Neural cell (in vitro differentiated cells): Measurements from ENCODE around the gene COL25A1. TPM values are rescaled to one million over a fixed set of nuclear protein-coding genes. Genes with fewer than 3 reads are reported as not detected.

ENCODE experiments used
- H2AFZ ChIP-seq: fragments of 200-600, 300-800 bp; sonication (generic), shearing (Covaris generic); 2 replicates; pipeline ENCODE4 v1.6.0; 2014; ENCODE audit warnings: low read depth, mild to moderate bottlenecking, antibody characterized with exemption, low read length, moderate library complexity
- H3F3A ChIP-seq: fragments of 200-600 bp; shearing (Covaris generic); 2 replicates; pipeline ENCODE4 v1.6.1; 2016; ENCODE audit warnings: mild to moderate bottlenecking, moderate library complexity, mixed read lengths, antibody characterized with exemption, low read length; ENCODE audit not compliant: insufficient read depth, poor library complexity, severe bottlenecking
- H3K27ac ChIP-seq: fragments of 200-600, 300-800 bp; sonication (generic), shearing (Covaris generic); 2 replicates; pipeline ENCODE4 v1.5.1; 2014; ENCODE audit warnings: mild to moderate bottlenecking, low read length, moderate library complexity
- H3K27me3 ChIP-seq: fragments of 300-800, 200-600 bp; sonication (generic), shearing (Covaris generic); 2 replicates; pipeline ENCODE4 v1.6.0; 2014; ENCODE audit warnings: mild to moderate bottlenecking, low read depth, low read length, moderate library complexity; ENCODE audit not compliant: insufficient read depth
- H3K36me3 ChIP-seq: fragments of 300-800, 200-600 bp; sonication (generic), shearing (Covaris generic); 2 replicates; pipeline ENCODE4 v1.5.1; 2014; ENCODE audit warnings: mild to moderate bottlenecking, antibody characterized with exemption, low read length, moderate library complexity; ENCODE audit not compliant: insufficient read depth
- H3K4me2 ChIP-seq: fragments of 300-800, 200-600 bp; sonication (generic), shearing (Covaris generic); 2 replicates; pipeline ENCODE4 v1.6.0; 2014; ENCODE audit warnings: mild to moderate bottlenecking, low read length
- H3K4me3 ChIP-seq: fragments of 300-800, 200-600 bp; sonication (generic), shearing (Covaris generic); 2 replicates; pipeline ENCODE4 v1.5.1; 2014; ENCODE audit warnings: mild to moderate bottlenecking, low read length, moderate library complexity
- H3K79me2 ChIP-seq: fragments of 200-600 bp; shearing (Covaris generic); replicated peaks from 2 replicates; pipeline ENCODE4 v1.6.0; 2014; ENCODE audit warnings: mild to moderate bottlenecking, low read length, moderate library complexity; ENCODE audit not compliant: insufficient read depth
- H3K9ac ChIP-seq: fragments of 300-800, 200-600 bp; sonication (generic), shearing (Covaris generic); 2 replicates; pipeline ENCODE4 v1.6.1; 2016; ENCODE audit warnings: mild to moderate bottlenecking, low read length, mixed read lengths
- H3K9me2 ChIP-seq: fragments of 200-600 bp; shearing (Covaris generic); 2 replicates; pipeline ENCODE4 v1.6.1; 2016; ENCODE audit warnings: mild to moderate bottlenecking, low read length, mixed read lengths; ENCODE audit not compliant: insufficient read depth
- H3K9me3 ChIP-seq: fragments of 200-600, 300-800 bp; sonication (generic), shearing (Covaris generic); 2 replicates; pipeline ENCODE4 v1.6.1; 2016; ENCODE audit warnings: mild to moderate bottlenecking, mixed run types, low read length, moderate library complexity, mixed read lengths
- H4K20me1 ChIP-seq: fragments of 200-600 bp; shearing (Covaris generic); 2 replicates; pipeline ENCODE4 v1.6.1; 2016; ENCODE audit warnings: mild to moderate bottlenecking, mixed run types; ENCODE audit not compliant: insufficient read depth
- EP300 ChIP-seq: fragments of 450-650 bp; conservative IDR thresholded peaks from 2 replicates; pipeline ENCODE4 v1.6.1; 2014; ENCODE audit warnings: antibody characterized with exemption, mild to moderate bottlenecking, moderate library complexity; ENCODE audit not compliant: poor library complexity, severe bottlenecking
- EZH2 ChIP-seq: fragments of 200-600, 300-800 bp; shearing (Covaris generic), sonication (generic); IDR thresholded peaks from 2 replicates; pipeline ENCODE4 v1.6.1; 2014; ENCODE audit warnings: antibody characterized with exemption, low read length, borderline replicate concordance, mild to moderate bottlenecking; ENCODE audit not compliant: insufficient read depth, poor library complexity, severe bottlenecking
- MXI1 ChIP-seq: fragments of 450-650 bp; conservative IDR thresholded peaks from 2 replicates; pipeline ENCODE4 v1.6.1; 2014; ENCODE audit warnings: antibody characterized with exemption, mild to moderate bottlenecking; ENCODE audit not compliant: poor library complexity, severe bottlenecking
- POLR2AphosphoS5 ChIP-seq: IDR thresholded peaks from 2 replicates; pipeline ENCODE4 v1.6.1; 2012
- RAD21 ChIP-seq: fragments of 450-650 bp; conservative IDR thresholded peaks from 2 replicates; pipeline ENCODE4 v1.6.1; 2014; ENCODE audit warnings: antibody characterized with exemption, mild to moderate bottlenecking, moderate library complexity
- REST ChIP-seq: IDR thresholded peaks from 2 replicates; pipeline ENCODE4 v1.6.1; 2012; ENCODE audit warnings: borderline replicate concordance
- SMC3 ChIP-seq: fragments of 450-650 bp; conservative IDR thresholded peaks from 2 replicates; pipeline ENCODE4 v1.6.1; 2014; ENCODE audit warnings: antibody characterized with exemption, mild to moderate bottlenecking, moderate library complexity; ENCODE audit not compliant: poor library complexity
- TAF1 ChIP-seq: IDR thresholded peaks from 2 replicates; pipeline ENCODE4 v1.6.1; 2012; ENCODE audit warnings: low read depth
- polyA plus RNA-seq: library from polyadenylated mRNA; depleted of rRNA; stranded (reverse); fragments of >200 nt; gene quantifications from 2 replicates; pipeline ENCODE4 v1.2.3, GENCODE V29; 2014
- TF ChIP-seq, protein P1 (sequence below): fragments of 450-650 bp; IDR thresholded peaks from 2 replicates; pipeline ENCODE4 v1.5.1; 2014; ENCODE audit warnings: antibody characterized with exemption, mild to moderate bottlenecking, moderate library complexity; ENCODE audit not compliant: poor library complexity, severe bottlenecking

Gene COL25A1
- polyA plus RNA-seq, 1 donor from 2014 or later, result 32.3 TPM

- Histone ChIP-seq H3K4me2 (no peak overlapping the region), H3K36me3 (no peaks in the 10 kb centered on the region), H3K27me3 (no peaks in the 10 kb centered on the region), H3K4me3 (peak overlapping the region; percentile 21), H3K27ac (peak overlapping the region; percentile 80), H3F3A (no peaks in the 10 kb centered on the region), H2AFZ (no peak overlapping the region), H3K9ac (peak overlapping the region; percentile 2), H4K20me1 (no peaks in the 10 kb centered on the region), H3K9me3 (no peaks in the 10 kb centered on the region), H3K9me2 (no peaks in the 10 kb centered on the region), H3K79me2 (no peaks in the 10 kb centered on the region)
- TF ChIP-seq EP300 (peak; percentile 94), SMC3 (no peak), TAF1 (no peak), RAD21 (peak; percentile 9), POLR2AphosphoS5 (peak; percentile 79)
Measured at GRCh38 chr4:109233570-109233969, 68.9 kb downstream of the COL25A1 start.

DNA sequence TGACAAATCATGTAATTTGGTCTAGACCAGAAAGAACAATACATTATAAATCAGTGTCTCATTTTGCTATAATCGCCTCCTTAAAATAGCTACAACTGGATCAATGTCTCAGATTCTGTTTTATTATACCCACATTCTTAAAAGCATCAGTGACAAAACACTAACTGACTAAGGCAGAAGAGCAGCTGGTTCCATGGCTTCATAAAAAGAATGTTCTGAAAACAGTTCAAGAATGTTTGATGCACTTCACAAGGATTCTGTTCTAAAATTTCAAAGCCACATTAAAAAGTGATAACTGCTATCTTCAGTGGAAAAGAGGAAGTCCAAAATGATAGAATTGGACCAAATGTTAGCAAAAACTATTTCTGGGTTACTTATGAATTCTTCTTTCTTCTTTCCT, 69.8 kb downstream of the COL25A1 start:
- H3K36me3 ChIP-seq, result no peaks in the 10 kb centered on the region

More for the DNA sequence above, 69.8 kb downstream of the COL25A1 start:
- TF ChIP-seq SMC3 (no peak), POLR2AphosphoS5 (no peak), REST (no peak), MXI1 (no peak), EP300 (no peak), EZH2 (no peak), RAD21 (no peak), TAF1 (no peak)
- TF ChIP-seq, protein P1, sequence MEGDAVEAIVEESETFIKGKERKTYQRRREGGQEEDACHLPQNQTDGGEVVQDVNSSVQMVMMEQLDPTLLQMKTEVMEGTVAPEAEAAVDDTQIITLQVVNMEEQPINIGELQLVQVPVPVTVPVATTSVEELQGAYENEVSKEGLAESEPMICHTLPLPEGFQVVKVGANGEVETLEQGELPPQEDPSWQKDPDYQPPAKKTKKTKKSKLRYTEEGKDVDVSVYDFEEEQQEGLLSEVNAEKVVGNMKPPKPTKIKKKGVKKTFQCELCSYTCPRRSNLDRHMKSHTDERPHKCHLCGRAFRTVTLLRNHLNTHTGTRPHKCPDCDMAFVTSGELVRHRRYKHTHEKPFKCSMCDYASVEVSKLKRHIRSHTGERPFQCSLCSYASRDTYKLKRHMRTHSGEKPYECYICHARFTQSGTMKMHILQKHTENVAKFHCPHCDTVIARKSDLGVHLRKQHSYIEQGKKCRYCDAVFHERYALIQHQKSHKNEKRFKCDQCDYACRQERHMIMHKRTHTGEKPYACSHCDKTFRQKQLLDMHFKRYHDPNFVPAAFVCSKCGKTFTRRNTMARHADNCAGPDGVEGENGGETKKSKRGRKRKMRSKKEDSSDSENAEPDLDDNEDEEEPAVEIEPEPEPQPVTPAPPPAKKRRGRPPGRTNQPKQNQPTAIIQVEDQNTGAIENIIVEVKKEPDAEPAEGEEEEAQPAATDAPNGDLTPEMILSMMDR, result no peak
- no peaks in the 10 kb centered on the region for H3K27me3 ChIP-seq
- peak overlapping the region; percentile 2 for H3K9ac ChIP-seq
- no peaks in the 10 kb centered on the region for H3K9me3 ChIP-seq
- H3K4me3 ChIP-seq, result no peak overlapping the region
- peak overlapping the region; percentile 23 for H2AFZ ChIP-seq
- H3K27ac ChIP-seq, result peak overlapping the region; percentile 80
- no peaks in the 10 kb centered on the region for H3K79me2 ChIP-seq
- H3K9me2 ChIP-seq, result no peaks in the 10 kb centered on the region
- no peaks in the 10 kb centered on the region for H4K20me1 ChIP-seq
- no peaks in the 10 kb centered on the region for H3F3A ChIP-seq
- H3K4me2 ChIP-seq, result no peak overlapping the region
